HG02623 (cell line): ENCODE data around the gene GNPNAT1.
"Not testable (repeated sequence)": the region's sequence is repeated elsewhere in the genome, so short reads cannot be mapped to it uniquely, and the experiment has no call there.

Experiments used
- ATAC-seq: cut with Tn5 transposase; IDR thresholded peaks from one replicate; pipeline ENCODE4 v1.9.1; 2021; ENCODE audit warnings: moderate library complexity; ENCODE audit not compliant: unreplicated experiment

The GNPNAT1 gene

GRCh38 chr14:52790011-52790755 lies 1.2 kb downstream of the GNPNAT1 start:
- ATAC-seq = no peak

GRCh38 chr14:52789118-52789517 lies 2.3 kb downstream of the GNPNAT1 start:
- ATAC-seq = no peak

GRCh38 chr14:52786887-52787286 lies 4.5 kb downstream of the GNPNAT1 start:
- ATAC-seq = no peak

- ATAC-seq = no peak
These were observed 8.2 kb downstream of the GNPNAT1 start for GRCh38 chr14:52783206-52783605.

- no peak for ATAC-seq
These were observed 9.8 kb downstream of the GNPNAT1 start for GRCh38 chr14:52781629-52782028.

- no peak for ATAC-seq
These were observed 10.5 kb downstream of the GNPNAT1 start for GRCh38 chr14:52780893-52781292.

GRCh38 chr14:52778702-52779101 lies 12.7 kb downstream of the GNPNAT1 start:
- no peak for ATAC-seq

GRCh38 chr14:52776816-52777215 lies 14.6 kb downstream of the GNPNAT1 start:
- no peak for ATAC-seq

- ATAC-seq = no peak
These were observed 21.5 kb downstream of the GNPNAT1 start for GRCh38 chr14:52769887-52770286.

- no peak for ATAC-seq
These were observed 24.2 kb downstream of the GNPNAT1 start for GRCh38 chr14:52767058-52767833.

- ATAC-seq = not testable (repeated sequence)
These were observed 28.5 kb downstream of the GNPNAT1 start for GRCh38 chr14:52762923-52763322.

- no peak for ATAC-seq
These were observed 32.3 kb downstream of the GNPNAT1 start for GRCh38 chr14:52759145-52759544.

GRCh38 chr14:52755607-52756316 lies 35.6 kb downstream of the GNPNAT1 start:
- ATAC-seq = no peak

- ATAC-seq = no peak
These were observed 42.6 kb downstream of the GNPNAT1 start for GRCh38 chr14:52748647-52749292.

GRCh38 chr14:52741865-52742264 lies 49.5 kb downstream of the GNPNAT1 start:
- ATAC-seq = no peak

GRCh38 chr14:52740751-52741150 lies 50.7 kb downstream of the GNPNAT1 start:
- no peak for ATAC-seq

GRCh38 chr14:52738409-52738808 lies 53.0 kb downstream of the GNPNAT1 start:
- ATAC-seq = no peak

GRCh38 chr14:52735921-52736489 lies 55.4 kb downstream of the GNPNAT1 start:
- no peak for ATAC-seq

GRCh38 chr14:52733824-52734223 lies 57.6 kb downstream of the GNPNAT1 start:
- no peak for ATAC-seq

- ATAC-seq = no peak
These were observed 60.7 kb downstream of the GNPNAT1 start for GRCh38 chr14:52730709-52731111.
